Right atrium auricular region (tissue), 2 donors: Measurements from ENCODE around the gene UQCR11. TPM values are rescaled to one million over a fixed set of nuclear protein-coding genes. Genes with fewer than 3 reads are reported as not detected.

Experiments
- DNase-seq: peaks from one replicate; pipeline ENCODE4 v3.0.0-alpha.2; 2019; ENCODE audit warnings: low spot score
- H3K27ac ChIP-seq, 2 donors: fragments of 200-600 bp; sonication (generic); 1 replicate in 1 of 2; 2 replicates in 1 of 2; pipeline ENCODE4 v1.5.1; 2016 to 2019
- H3K27me3 ChIP-seq, 2 donors: fragments of 200-600 bp; sonication (generic); one replicate each; pipeline versions ENCODE4 v1.5.1 to v1.6.0; 2017 to 2019
- H3K36me3 ChIP-seq: fragments of 200-600 bp; sonication (generic); one replicate; pipeline ENCODE4 v1.5.1; 2016
- H3K4me1 ChIP-seq, 2 donors: fragments of 200-600 bp; sonication (generic); one replicate each; pipeline versions ENCODE4 v1.5.1 to v1.6.0; 2017 to 2019
- H3K4me3 ChIP-seq, 2 donors: fragments of 200-600 bp; sonication (generic); 1 replicate in 1 of 2; 2 replicates in 1 of 2; pipeline ENCODE4 v1.5.1; 2017 to 2019; ENCODE audit warnings: mild to moderate bottlenecking in 1 of 2, moderate library complexity in 1 of 2
- H3K9me3 ChIP-seq, 2 donors: fragments of 200-600 bp; sonication (generic); one replicate each; pipeline ENCODE4 v1.5.1; 2019
- CTCF ChIP-seq, 2 donors: fragments of 200-600 bp; sonication (generic); IDR thresholded peaks; one replicate each; pipeline ENCODE4 v1.5.1; 2019; ENCODE audit warnings: antibody characterized with exemption in 2 of 2
- total RNA-seq, 2 donors: library from RNA; depleted of rRNA; stranded (reverse); fragments of >200 nt; gene quantifications; one replicate each; pipeline ENCODE4 v1.1.0, GENCODE V29; 2016

Gene UQCR11
- total RNA-seq, 2 donors from 2014 or later: 172 to 191 TPM

- Histone ChIP-seq H3K27ac (peak within 1 kb of the TSS; percentile 79 to 84), H3K4me3 (peak within 1 kb of the TSS; percentile 56 to 63), H3K4me1 (peaks cover 0 to 18% of the 10 kb centered on the region in 2 donors), H3K36me3 (no peaks in the 10 kb centered on the region), H3K9me3 (no peaks in the 10 kb centered on the region), H3K27me3 (no peaks in the 10 kb centered on the region)
- no peak for TF ChIP-seq CTCF (IDR thresholded peaks at IDR 0.05)
- DNase-seq: peak; percentile 63
These were observed 36.8 kb downstream of the UQCR11 start, which contains the start of gene MEX3D for GRCh38 chr19:1568320-1569019. TSS of gene MEX3D (minus strand) at chr19:1568325. CDS start at chr19:1568058, 267 bp downstream.

DNA sequence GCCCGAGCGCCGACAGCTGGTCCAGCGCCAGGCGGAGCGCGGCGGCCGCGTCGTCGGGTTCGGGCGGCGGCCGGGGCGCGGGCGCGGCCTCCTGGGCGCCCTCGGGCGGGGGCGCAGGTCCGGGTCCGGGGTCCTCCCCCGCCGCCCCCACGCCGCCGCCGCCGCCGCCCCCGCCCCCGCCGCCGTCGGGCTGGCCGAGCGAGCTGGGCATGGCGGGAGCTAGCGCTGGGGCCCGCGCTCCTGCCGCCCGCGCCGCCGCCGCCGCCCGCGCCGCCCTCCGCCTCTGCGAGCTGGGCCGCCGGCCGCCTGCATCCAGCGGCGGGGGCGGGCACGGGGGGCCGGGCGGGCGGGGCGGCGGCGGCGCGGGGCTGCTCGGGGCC lies 37.4 kb downstream of the UQCR11 start:
- Histone ChIP-seq H3K9me3 (no peaks in the 10 kb centered on the region), H3K36me3 (no peaks in the 10 kb centered on the region), H3K4me3 (peak overlapping the region in 1 of 2 donors; percentile 63), H3K4me1 (peaks cover 0 to 18% of the 10 kb centered on the region in 2 donors), H3K27ac (no peak overlapping the region), H3K27me3 (no peaks in the 10 kb centered on the region)
- no peak for DNase-seq
- TF ChIP-seq CTCF (IDR thresholded peaks at IDR 0.05): no peak

GRCh38 chr19:1567116-1567847 lies 38.0 kb downstream of the UQCR11 start:
- Histone ChIP-seq H3K36me3 (no peaks in the 10 kb centered on the region), H3K27ac (peak overlapping the region; percentile 79 to 84), H3K4me1 (peaks cover 0 to 18% of the 10 kb centered on the region in 2 donors), H3K9me3 (no peaks in the 10 kb centered on the region), H3K27me3 (no peaks in the 10 kb centered on the region), H3K4me3 (peak overlapping the region; percentile 56 to 63)
- DNase-seq: no peak
- no peak for TF ChIP-seq CTCF (IDR thresholded peaks at IDR 0.05)

GRCh38 chr19:1566392-1567115 lies 38.7 kb downstream of the UQCR11 start:
- no peaks in the 10 kb centered on the region for H3K36me3 ChIP-seq
- peak overlapping the region; percentile 56 to 63 for H3K4me3 ChIP-seq
- H3K9me3 ChIP-seq: no peaks in the 10 kb centered on the region
- no peak for TF ChIP-seq CTCF (IDR thresholded peaks at IDR 0.05)
- H3K27ac ChIP-seq: peak overlapping the region; percentile 79 to 84
- peaks cover 0 to 18% of the 10 kb centered on the region in 2 donors for H3K4me1 ChIP-seq
- peak; percentile 82 for DNase-seq
- H3K27me3 ChIP-seq: no peaks in the 10 kb centered on the region

DNA sequence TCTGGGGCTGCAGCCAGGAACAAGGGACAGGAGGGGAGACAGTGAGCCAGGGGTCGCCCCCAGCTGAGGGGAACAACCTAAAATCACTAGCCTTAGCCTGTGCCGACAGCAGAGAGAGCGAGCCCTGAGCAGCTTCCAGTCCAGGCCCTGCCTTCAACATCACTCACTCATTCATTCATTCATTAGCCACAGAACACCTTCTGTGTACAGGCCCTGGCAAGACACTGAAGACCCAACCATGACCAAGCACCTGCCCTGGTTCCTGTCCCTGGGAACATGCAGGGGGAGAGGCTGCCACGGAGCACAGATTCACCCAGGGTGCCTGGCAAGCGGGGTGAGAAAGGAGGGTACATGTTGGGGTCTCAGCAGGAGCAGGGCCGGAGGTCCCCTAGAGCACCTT lies 42.0 kb downstream of the UQCR11 start:
- peaks cover 0 to 13% of the 10 kb centered on the region in 2 donors for H3K4me1 ChIP-seq
- no peaks in the 10 kb centered on the region for H3K27me3 ChIP-seq
- H3K9me3 ChIP-seq: no peaks in the 10 kb centered on the region
- no peak overlapping the region for H3K4me3 ChIP-seq
- H3K27ac ChIP-seq: no peak overlapping the region
- H3K36me3 ChIP-seq: no peaks in the 10 kb centered on the region
- no peak for DNase-seq
- no peak for TF ChIP-seq CTCF (IDR thresholded peaks at IDR 0.05)
